Measurements from ENCODE around the gene GAPDHS. TPM values are rescaled to one million over a fixed set of nuclear protein-coding genes. Genes with fewer than 3 reads are reported as not detected.

The GAPDHS gene
- polyA plus RNA-seq, 1 of the 3 experiments (the other 2 are of a cell fraction) = not detected

DNA sequence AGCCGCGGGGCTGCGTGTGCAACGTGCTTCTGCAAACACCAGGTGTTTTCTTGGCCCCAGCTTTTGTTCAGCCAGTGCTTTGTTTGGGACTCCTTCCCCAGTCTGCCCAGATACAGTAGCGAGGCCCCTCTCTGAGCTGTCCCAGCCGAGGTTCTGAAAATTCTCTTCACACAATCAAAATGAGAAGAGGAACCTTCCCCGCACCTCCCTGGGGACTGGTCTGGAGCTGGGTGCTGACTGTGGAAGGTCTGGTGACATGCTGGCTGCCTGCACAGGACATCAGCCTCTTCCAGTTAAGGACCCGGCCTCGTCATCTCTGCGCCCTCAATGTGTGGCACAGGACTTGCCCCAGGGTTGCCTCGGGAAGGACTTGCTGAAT, 26.0 kb downstream of the GAPDHS start:
- H3K4me3 ChIP-seq (ENCODE audit: low read depth in 2 of 2, low read length in 1 of 2) = no peak overlapping the region
- CTCF ChIA-PET = interaction anchor here (0.7 to 2.8 kb wide), 2 partner anchors 11 to 25 kb away, joined by 3 to 16 read pairs; no protein-coding TSS in a partner anchor

GRCh38 chr19:35559781-35560180, 26.5 kb downstream of the GAPDHS start:
- Histone ChIP-seq H3K4me2 (no peak overlapping the region), H2AFZ (ENCODE audit: low read depth) (no peak overlapping the region), H3F3A (replicated peaks; ENCODE audit: insufficient read depth) (no peaks in the 10 kb centered on the region), H3K79me2 (ENCODE audit: insufficient read depth) (no peaks in the 10 kb centered on the region), H3K27ac (ENCODE audit: low read depth in 2 of 2, low read length in 1 of 2) (no peak overlapping the region), H3K9me2 (no peaks in the 10 kb centered on the region), H3K9ac (no peak overlapping the region), H4K20me1 (ENCODE audit: insufficient read depth) (no peaks in the 10 kb centered on the region), H3K4me1 (ENCODE audit: control insufficient read depth in 1 of 2, insufficient read depth in 2 of 2, low read depth in 1 of 2, low read length in 1 of 2) (peaks cover 0 to 11% of the 10 kb centered on the region in 2 experiments; a peak in 1 of 4 replicates), H3K9me3 (no peaks in the 10 kb centered on the region), H3K36me3 (replicated peaks in 1 of 2; ENCODE audit: control insufficient read depth in 1 of 2, insufficient read depth in 2 of 2, low read length in 1 of 2) (no peaks in the 10 kb centered on the region), H3K4me3 (ENCODE audit: low read depth in 2 of 2, low read length in 1 of 2) (no peak overlapping the region), H3K27me3 (ENCODE audit: insufficient read depth) (peaks cover 63% of the 10 kb centered on the region)
- TF ChIP-seq CTCF (IDR thresholded peaks at IDR 0.05) (no peak), SMC3 (IDR thresholded peaks at IDR 0.05; ENCODE audit: low read depth, low read length) (no peak), RCOR1 (IDR thresholded peaks at IDR 0.05; ENCODE audit: low read length) (no peak), USF1 (IDR thresholded peaks at IDR 0.05; ENCODE audit: borderline replicate concordance, low read depth) (no peak), JUND (IDR thresholded peaks at IDR 0.05) (no peak), GABPA (IDR thresholded peaks at IDR 0.05; ENCODE audit: low read depth) (no peak)
- TF ChIP-seq, protein P1, sequence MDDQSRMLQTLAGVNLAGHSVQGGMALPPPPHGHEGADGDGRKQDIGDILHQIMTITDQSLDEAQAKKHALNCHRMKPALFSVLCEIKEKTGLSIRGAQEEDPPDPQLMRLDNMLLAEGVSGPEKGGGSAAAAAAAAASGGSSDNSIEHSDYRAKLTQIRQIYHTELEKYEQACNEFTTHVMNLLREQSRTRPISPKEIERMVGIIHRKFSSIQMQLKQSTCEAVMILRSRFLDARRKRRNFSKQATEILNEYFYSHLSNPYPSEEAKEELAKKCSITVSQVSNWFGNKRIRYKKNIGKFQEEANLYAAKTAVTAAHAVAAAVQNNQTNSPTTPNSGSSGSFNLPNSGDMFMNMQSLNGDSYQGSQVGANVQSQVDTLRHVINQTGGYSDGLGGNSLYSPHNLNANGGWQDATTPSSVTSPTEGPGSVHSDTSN (IDR thresholded peaks at IDR 0.05) = no peak
- ChIA-PET CTCF (interaction anchor here (2.8 kb wide), 1 partner anchor 12 kb away, joined by 16 read pairs; no protein-coding TSS in a partner anchor), POLR2A (no interaction called here)
- 55% methylated on average over 23 of the region's 23 CpGs for WGBS (ENCODE audit: low lambda C conversion rate)
- no peak for DNase-seq

More for the DNA sequence above, 26.0 kb downstream of the GAPDHS start:
- Histone ChIP-seq H3K27me3 (ENCODE audit: insufficient read depth) (peaks cover 58% of the 10 kb centered on the region), H2AFZ (ENCODE audit: low read depth) (no peak overlapping the region), H3K36me3 (replicated peaks in 1 of 2; ENCODE audit: control insufficient read depth in 1 of 2, insufficient read depth in 2 of 2, low read length in 1 of 2) (no peaks in the 10 kb centered on the region), H4K20me1 (ENCODE audit: insufficient read depth) (no peaks in the 10 kb centered on the region), H3K27ac (ENCODE audit: low read depth in 2 of 2, low read length in 1 of 2) (no peak overlapping the region), H3K4me2 (no peak overlapping the region), H3F3A (replicated peaks; ENCODE audit: insufficient read depth) (no peaks in the 10 kb centered on the region), H3K4me1 (ENCODE audit: control insufficient read depth in 1 of 2, insufficient read depth in 2 of 2, low read depth in 1 of 2, low read length in 1 of 2) (peaks cover 0 to 11% of the 10 kb centered on the region in 2 experiments; a peak in 1 of 4 replicates), H3K9ac (no peak overlapping the region), H3K9me2 (no peaks in the 10 kb centered on the region), H3K79me2 (ENCODE audit: insufficient read depth) (no peaks in the 10 kb centered on the region), H3K9me3 (no peaks in the 10 kb centered on the region)
- WGBS (ENCODE audit: low lambda C conversion rate) = 14% methylated on average over 10 of the region's 11 CpGs
- POLR2A ChIA-PET = no interaction called here
- no peak for DNase-seq
- TF ChIP-seq RFX5 (IDR thresholded peaks at IDR 0.05; ENCODE audit: low read length) (no peak), REST (IDR thresholded peaks at IDR 0.05; ENCODE audit: low read depth, low read length) (peak; percentile 70; the same call in 1 of the 2 replicates)
